ENCODE data around the gene SMC5.

DNA sequence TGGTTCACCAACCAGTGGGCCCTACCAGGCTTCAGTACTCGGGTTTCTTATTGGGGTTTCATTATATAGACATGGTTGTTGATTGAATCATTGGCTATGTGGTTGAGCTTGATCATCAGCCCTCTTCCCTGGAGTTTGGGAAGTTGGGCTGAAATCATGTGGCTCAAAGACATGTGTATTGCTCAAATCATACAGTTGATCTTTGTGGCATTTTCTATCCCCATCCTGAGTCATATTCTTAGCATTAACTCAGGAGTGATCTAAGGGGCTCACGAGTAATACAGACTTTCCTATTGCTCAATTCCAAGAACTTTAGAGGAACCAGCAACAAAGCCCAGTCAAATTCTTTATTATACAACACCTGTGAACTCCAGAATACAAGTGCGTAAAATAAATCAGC, 66.2 kb downstream of the SMC5 start:
- TF ChIP-seq, protein P1, sequence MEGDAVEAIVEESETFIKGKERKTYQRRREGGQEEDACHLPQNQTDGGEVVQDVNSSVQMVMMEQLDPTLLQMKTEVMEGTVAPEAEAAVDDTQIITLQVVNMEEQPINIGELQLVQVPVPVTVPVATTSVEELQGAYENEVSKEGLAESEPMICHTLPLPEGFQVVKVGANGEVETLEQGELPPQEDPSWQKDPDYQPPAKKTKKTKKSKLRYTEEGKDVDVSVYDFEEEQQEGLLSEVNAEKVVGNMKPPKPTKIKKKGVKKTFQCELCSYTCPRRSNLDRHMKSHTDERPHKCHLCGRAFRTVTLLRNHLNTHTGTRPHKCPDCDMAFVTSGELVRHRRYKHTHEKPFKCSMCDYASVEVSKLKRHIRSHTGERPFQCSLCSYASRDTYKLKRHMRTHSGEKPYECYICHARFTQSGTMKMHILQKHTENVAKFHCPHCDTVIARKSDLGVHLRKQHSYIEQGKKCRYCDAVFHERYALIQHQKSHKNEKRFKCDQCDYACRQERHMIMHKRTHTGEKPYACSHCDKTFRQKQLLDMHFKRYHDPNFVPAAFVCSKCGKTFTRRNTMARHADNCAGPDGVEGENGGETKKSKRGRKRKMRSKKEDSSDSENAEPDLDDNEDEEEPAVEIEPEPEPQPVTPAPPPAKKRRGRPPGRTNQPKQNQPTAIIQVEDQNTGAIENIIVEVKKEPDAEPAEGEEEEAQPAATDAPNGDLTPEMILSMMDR (IDR thresholded peaks at IDR 0.05; ENCODE audit: insufficient read depth, low read length): no peak
- no peak for TF ChIP-seq POLR2AphosphoS5 (IDR thresholded peaks at IDR 0.05; ENCODE audit: low read depth)
- TF ChIP-seq, protein P2, sequence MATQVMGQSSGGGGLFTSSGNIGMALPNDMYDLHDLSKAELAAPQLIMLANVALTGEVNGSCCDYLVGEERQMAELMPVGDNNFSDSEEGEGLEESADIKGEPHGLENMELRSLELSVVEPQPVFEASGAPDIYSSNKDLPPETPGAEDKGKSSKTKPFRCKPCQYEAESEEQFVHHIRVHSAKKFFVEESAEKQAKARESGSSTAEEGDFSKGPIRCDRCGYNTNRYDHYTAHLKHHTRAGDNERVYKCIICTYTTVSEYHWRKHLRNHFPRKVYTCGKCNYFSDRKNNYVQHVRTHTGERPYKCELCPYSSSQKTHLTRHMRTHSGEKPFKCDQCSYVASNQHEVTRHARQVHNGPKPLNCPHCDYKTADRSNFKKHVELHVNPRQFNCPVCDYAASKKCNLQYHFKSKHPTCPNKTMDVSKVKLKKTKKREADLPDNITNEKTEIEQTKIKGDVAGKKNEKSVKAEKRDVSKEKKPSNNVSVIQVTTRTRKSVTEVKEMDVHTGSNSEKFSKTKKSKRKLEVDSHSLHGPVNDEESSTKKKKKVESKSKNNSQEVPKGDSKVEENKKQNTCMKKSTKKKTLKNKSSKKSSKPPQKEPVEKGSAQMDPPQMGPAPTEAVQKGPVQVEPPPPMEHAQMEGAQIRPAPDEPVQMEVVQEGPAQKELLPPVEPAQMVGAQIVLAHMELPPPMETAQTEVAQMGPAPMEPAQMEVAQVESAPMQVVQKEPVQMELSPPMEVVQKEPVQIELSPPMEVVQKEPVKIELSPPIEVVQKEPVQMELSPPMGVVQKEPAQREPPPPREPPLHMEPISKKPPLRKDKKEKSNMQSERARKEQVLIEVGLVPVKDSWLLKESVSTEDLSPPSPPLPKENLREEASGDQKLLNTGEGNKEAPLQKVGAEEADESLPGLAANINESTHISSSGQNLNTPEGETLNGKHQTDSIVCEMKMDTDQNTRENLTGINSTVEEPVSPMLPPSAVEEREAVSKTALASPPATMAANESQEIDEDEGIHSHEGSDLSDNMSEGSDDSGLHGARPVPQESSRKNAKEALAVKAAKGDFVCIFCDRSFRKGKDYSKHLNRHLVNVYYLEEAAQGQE (IDR thresholded peaks at IDR 0.05; ENCODE audit: insufficient replicate concordance, low read depth): no peak
- no peak for TF ChIP-seq SPI1 (IDR thresholded peaks at IDR 0.05; ENCODE audit: borderline replicate concordance, low read depth)
- no peak for TF ChIP-seq GABPA (IDR thresholded peaks at IDR 0.05; ENCODE audit: low read depth)
